Measurements from ENCODE around the gene ACTR1B.

Gene ACTR1B

DNA sequence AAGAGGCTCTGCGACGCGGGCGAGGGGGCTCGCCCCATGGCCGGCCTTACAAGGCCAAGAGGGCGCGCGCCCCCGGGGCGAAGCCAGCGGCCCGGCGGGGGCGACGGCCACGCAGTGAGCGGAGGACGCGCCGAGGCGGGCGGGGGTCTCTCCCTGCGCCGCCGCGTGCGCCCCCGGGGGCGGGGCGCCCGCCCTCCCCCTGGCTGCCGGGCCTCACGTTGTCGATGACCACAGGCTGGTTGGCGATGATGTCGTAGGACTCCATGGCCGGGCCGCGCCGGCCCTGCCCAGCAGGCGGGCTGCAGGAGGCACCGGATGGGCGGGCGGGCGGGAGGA lies 250 bp downstream of the ACTR1B start:
- Histone ChIP-seq H3K4me3 (ENCODE audit: insufficient read depth, low read length, poor library complexity, severe bottlenecking) (peak overlapping the region; percentile 69), H4K20me1 (ENCODE audit: low read depth, low read length) (no peaks in the 10 kb centered on the region)

GRCh38 chr2:97662895-97663625 lies 784 bp downstream of the ACTR1B start:
- no peaks in the 10 kb centered on the region for H4K20me1 ChIP-seq (ENCODE audit: low read depth, low read length)
- H3K4me2 ChIP-seq (ENCODE audit: low read depth, low read length, poor library complexity, severe bottlenecking) = peak overlapping the region; percentile 79
- no peak for TF ChIP-seq EZH2phosphoT487 (conservative IDR thresholded peaks at IDR 0.05; ENCODE audit: low read length)
- TF ChIP-seq, protein P1, sequence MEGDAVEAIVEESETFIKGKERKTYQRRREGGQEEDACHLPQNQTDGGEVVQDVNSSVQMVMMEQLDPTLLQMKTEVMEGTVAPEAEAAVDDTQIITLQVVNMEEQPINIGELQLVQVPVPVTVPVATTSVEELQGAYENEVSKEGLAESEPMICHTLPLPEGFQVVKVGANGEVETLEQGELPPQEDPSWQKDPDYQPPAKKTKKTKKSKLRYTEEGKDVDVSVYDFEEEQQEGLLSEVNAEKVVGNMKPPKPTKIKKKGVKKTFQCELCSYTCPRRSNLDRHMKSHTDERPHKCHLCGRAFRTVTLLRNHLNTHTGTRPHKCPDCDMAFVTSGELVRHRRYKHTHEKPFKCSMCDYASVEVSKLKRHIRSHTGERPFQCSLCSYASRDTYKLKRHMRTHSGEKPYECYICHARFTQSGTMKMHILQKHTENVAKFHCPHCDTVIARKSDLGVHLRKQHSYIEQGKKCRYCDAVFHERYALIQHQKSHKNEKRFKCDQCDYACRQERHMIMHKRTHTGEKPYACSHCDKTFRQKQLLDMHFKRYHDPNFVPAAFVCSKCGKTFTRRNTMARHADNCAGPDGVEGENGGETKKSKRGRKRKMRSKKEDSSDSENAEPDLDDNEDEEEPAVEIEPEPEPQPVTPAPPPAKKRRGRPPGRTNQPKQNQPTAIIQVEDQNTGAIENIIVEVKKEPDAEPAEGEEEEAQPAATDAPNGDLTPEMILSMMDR (IDR thresholded peaks at IDR 0.05; ENCODE audit: insufficient read depth, low read length, poor library complexity, severe bottlenecking) = no peak
- no peak overlapping the region for H2AFZ ChIP-seq (ENCODE audit: low read depth, low read length, severe bottlenecking)
- no peaks in the 10 kb centered on the region for H3K36me3 ChIP-seq (ENCODE audit: low read length)
- H3K9me3 ChIP-seq (ENCODE audit: insufficient read depth, low read length) = no peaks in the 10 kb centered on the region
- H3K27me3 ChIP-seq (ENCODE audit: low read length) = no peaks in the 10 kb centered on the region
- H3K27ac ChIP-seq (ENCODE audit: low read depth, low read length) = peak overlapping the region; percentile 57
- H3F3A ChIP-seq (ENCODE audit: insufficient read depth) = no peaks in the 10 kb centered on the region
- H3K9me2 ChIP-seq (replicated peaks; ENCODE audit: insufficient read depth, low read length) = no peaks in the 10 kb centered on the region
- peaks cover 29% of the 10 kb centered on the region for H3K79me2 ChIP-seq (ENCODE audit: insufficient read depth, low read length)
- H3K4me3 ChIP-seq (ENCODE audit: insufficient read depth, low read length, poor library complexity, severe bottlenecking) = peak overlapping the region; percentile 69
- H3K9ac ChIP-seq (ENCODE audit: low read length) = peak overlapping the region; percentile 76

More for the DNA sequence above, 250 bp downstream of the ACTR1B start:
- Histone ChIP-seq H3K9me2 (replicated peaks; ENCODE audit: insufficient read depth, low read length) (no peaks in the 10 kb centered on the region), H3K36me3 (ENCODE audit: low read length) (no peaks in the 10 kb centered on the region), H3K27me3 (ENCODE audit: low read length) (no peaks in the 10 kb centered on the region), H3K4me2 (ENCODE audit: low read depth, low read length, poor library complexity, severe bottlenecking) (peak overlapping the region; percentile 79), H3K9ac (ENCODE audit: low read length) (peak overlapping the region; percentile 76), H3K27ac (ENCODE audit: low read depth, low read length) (peak overlapping the region; percentile 57), H3F3A (ENCODE audit: insufficient read depth) (no peaks in the 10 kb centered on the region), H3K79me2 (ENCODE audit: insufficient read depth, low read length) (peaks cover 29% of the 10 kb centered on the region), H3K9me3 (ENCODE audit: insufficient read depth, low read length) (no peaks in the 10 kb centered on the region), H2AFZ (ENCODE audit: low read depth, low read length, severe bottlenecking) (no peak overlapping the region)
- TF ChIP-seq, protein P1 (IDR thresholded peaks at IDR 0.05; ENCODE audit: insufficient read depth, low read length, poor library complexity, severe bottlenecking) = no peak
- TF ChIP-seq EZH2phosphoT487 (conservative IDR thresholded peaks at IDR 0.05; ENCODE audit: low read length) = no peak

DNA sequence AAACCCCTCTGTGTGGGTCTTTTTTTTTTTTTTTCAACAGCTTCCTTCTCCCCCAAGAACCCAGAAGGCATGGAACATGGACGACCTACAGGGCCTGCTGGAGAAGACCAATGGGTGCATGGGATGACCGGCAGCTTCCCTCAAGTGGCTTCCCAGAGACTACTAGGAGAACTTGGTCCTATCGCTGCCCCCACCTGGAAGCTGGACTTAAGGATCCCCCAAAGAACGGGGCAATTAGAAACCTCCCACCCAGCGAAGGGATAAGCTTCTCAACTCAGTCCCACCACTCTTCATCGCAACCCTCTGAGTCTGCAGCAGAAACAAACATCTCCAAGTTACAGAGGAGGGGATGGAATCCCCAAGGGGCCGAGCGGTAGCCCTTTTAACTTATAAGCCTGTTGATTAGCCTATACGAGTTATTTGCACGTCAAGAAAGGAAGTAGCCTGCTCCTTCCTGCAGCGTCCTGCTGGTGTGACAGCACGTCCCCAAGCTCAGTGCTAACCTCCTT lies 1.4 kb downstream of the ACTR1B start:
- Histone ChIP-seq H4K20me1 (ENCODE audit: low read depth, low read length) (no peaks in the 10 kb centered on the region), H3K4me2 (ENCODE audit: low read depth, low read length, poor library complexity, severe bottlenecking) (peak overlapping the region; percentile 79), H3K79me2 (ENCODE audit: insufficient read depth, low read length) (peaks cover 29% of the 10 kb centered on the region), H2AFZ (ENCODE audit: low read depth, low read length, severe bottlenecking) (no peak overlapping the region), H3K36me3 (ENCODE audit: low read length) (no peaks in the 10 kb centered on the region), H3F3A (ENCODE audit: insufficient read depth) (no peaks in the 10 kb centered on the region), H3K27ac (ENCODE audit: low read depth, low read length) (no peak overlapping the region; the same call in 1 of the 2 replicates), H3K9me2 (replicated peaks; ENCODE audit: insufficient read depth, low read length) (no peaks in the 10 kb centered on the region), H3K27me3 (ENCODE audit: low read length) (no peaks in the 10 kb centered on the region), H3K9me3 (ENCODE audit: insufficient read depth, low read length) (no peaks in the 10 kb centered on the region), H3K4me3 (ENCODE audit: insufficient read depth, low read length, poor library complexity, severe bottlenecking) (peak overlapping the region; percentile 69), H3K9ac (ENCODE audit: low read length) (peak overlapping the region; percentile 76)
- TF ChIP-seq, protein P1 (IDR thresholded peaks at IDR 0.05; ENCODE audit: insufficient read depth, low read length, poor library complexity, severe bottlenecking) = no peak
- TF ChIP-seq EZH2phosphoT487 (conservative IDR thresholded peaks at IDR 0.05; ENCODE audit: low read length) = no peak

Measured in SU-DHL-6 (cell line).